Measurements from ENCODE around the gene SLC47A1.
"Not testable (repeated sequence)": the region's sequence is repeated elsewhere in the genome, so short reads cannot be mapped to it uniquely, and the experiment has no call there.

The SLC47A1 gene, protein sequence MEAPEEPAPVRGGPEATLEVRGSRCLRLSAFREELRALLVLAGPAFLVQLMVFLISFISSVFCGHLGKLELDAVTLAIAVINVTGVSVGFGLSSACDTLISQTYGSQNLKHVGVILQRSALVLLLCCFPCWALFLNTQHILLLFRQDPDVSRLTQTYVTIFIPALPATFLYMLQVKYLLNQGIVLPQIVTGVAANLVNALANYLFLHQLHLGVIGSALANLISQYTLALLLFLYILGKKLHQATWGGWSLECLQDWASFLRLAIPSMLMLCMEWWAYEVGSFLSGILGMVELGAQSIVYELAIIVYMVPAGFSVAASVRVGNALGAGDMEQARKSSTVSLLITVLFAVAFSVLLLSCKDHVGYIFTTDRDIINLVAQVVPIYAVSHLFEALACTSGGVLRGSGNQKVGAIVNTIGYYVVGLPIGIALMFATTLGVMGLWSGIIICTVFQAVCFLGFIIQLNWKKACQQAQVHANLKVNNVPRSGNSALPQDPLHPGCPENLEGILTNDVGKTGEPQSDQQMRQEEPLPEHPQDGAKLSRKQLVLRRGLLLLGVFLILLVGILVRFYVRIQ

DNA sequence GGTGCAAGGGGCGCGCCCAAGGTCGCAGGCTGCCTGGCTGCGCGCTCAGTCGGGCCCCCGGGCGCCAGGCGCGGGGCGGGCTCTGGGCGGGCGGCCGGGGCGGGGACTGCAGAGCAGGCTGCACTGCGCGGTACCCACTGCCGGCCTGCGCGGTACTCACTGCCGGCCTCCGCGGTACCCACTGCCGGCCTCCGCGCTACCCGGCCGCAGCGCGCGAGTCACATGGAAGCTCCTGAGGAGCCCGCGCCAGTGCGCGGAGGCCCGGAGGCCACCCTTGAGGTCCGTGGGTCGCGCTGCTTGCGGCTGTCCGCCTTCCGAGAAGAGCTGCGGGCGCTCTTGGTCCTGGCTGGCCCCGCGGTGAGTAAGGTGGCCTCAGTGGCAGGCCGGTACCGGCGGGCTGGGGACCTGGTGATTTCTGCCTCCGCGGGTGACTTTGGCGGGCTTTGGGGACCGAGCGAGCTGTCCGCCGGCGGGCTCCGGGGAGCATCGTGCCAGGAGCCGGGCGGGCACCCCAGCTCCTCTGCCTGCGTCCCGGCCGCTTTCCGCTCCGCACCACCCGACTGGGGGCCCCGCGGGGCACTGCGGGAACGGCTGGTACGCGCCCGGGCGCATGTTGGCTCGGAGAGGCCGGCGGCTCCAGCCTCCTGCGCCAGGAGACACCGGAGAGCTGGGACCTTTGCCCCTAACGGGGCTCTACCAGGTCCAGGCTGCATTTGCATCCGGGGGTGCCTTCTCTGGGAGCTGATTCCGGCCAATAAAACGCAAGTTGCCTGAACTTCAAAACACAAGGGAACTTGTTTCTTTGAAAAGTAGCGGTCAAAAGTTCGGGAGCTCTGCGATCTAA lies at the start of gene SLC47A1:
SLC47A1 (plus strand) TSS at position 137 of the 844 bp plus-strand sequence; CDS start at position 223, 86 bp downstream.
- DNase-seq (ENCODE audit: low spot score): no peak

DNA sequence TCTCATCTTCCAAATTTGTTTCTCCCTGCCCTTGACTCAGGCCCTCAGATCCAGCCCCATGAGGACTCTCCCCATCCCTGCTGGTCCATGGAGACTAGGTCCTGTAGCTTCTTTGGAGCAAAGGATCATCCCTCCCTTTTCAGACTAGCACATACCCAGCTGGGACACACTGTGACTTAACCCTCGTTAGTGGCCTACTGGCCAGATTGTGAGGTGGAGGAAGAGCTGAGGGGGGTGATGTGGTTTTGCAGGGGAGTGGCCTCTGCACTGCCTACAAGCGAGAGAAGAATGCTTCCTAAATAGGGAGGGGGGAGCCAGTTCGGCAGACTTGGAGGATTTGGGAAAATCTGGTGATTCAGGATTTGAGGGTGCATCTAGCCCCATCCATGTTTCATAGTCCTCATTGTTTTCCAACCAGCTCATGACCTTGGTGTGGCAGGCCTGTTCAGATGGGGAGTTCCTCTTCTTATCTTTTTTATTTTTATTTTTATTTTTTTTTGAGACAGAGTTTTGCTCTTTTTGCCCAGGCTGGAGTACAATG lies 47.8 kb upstream of the SLC47A1 start:
- no peak for DNase-seq (ENCODE audit: low spot score)

DNA sequence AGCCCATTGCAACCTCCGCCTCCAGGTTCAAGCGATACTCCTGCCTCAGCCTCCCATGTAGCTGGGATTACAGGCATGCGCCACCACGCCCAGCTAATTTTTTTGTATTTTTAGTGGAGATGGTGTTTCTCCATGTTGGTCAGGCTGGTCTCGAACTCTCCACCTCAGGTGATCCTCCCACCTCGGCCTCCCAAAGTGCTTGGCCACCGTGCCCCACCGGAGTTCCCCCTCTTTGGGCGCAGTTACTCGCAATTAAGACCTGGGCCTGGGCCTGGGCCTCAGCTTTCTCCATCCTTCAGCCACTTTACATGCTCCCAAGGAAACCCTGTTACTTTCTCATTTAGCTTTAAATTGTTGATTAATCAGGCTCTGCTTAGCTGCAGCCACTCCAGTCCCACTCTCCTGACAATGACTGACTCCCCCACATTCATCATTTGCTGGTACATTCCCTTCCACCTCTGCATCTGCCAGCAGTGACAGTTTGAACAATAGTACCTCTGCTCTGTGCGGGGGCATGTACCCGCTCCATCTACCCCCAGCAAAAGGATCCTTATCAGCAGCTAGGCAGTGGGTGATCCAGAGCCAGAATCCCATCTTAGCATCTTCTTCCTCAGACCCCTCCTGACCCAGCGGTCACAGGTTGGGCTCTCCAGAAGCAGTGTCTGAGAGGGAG lies 47.2 kb upstream of the SLC47A1 start:
- no peak for DNase-seq (ENCODE audit: low spot score)

DNA sequence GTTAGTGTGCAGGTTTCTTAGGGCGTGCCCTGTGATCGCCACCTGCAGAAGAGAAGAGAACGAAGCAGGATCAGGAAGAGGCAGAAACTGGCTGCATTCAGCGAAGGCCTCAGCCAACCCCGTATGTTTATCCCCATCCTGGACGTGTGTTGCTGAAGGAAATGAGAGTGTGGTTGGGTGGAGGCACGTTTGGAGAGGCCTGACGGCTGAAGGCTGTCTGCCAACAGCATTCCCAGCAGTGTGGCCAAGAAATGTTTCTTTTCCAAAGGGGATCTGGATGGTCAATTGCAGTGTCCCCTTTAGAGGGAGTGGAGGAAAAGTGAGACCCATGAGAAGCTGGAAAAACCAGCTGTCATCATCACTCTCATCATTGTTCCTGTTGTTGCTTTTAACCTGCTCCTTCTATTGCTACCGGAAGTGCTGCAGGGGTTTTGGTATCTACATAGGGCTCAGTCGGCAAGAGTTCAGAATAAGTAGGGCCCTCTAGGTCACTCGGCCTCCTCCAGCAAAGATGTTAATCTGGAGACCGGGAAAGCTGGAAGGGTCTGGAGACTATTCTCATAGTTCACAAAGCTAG lies 46.5 kb upstream of the SLC47A1 start:
- no peak for DNase-seq (ENCODE audit: low spot score)

GRCh38 chr17:19492141-19492540 lies 41.5 kb upstream of the SLC47A1 start:
- no peak for DNase-seq (ENCODE audit: low spot score)

GRCh38 chr17:19494961-19495806 lies 38.5 kb upstream of the SLC47A1 start:
- no peak for DNase-seq (ENCODE audit: low spot score)

GRCh38 chr17:19495828-19496528 lies 37.7 kb upstream of the SLC47A1 start:
- DNase-seq (ENCODE audit: low spot score): no peak

GRCh38 chr17:19497624-19498023 lies 36.0 kb upstream of the SLC47A1 start:
- no peak for DNase-seq (ENCODE audit: low spot score)

- DNase-seq (ENCODE audit: low spot score): no peak
Measured at GRCh38 chr17:19501219-19501618, 32.4 kb upstream of the SLC47A1 start.

DNA sequence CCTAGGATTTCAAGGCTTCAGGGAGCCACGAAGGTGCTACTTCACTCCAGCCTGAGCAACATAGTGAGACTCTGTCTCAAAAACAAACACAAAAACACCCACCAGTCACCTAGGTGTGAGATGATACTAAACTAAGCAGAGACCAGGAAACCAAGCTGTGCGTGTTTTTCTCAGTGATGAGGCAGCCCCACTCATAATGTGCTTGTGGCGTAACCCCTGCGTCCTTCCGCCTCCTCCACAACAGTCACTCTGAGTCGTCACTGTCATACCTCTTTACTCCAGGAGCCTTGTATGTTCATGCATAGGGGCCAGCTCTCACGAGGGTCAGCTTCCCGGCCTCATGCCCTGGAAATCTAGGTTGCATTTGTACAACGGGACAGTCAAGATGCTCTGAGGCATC lies 31.1 kb upstream of the SLC47A1 start:
- peak; percentile 65 for DNase-seq (ENCODE audit: low spot score)

- DNase-seq (ENCODE audit: low spot score): not testable (repeated sequence)
Measured at GRCh38 chr17:19505561-19505960, 28.1 kb upstream of the SLC47A1 start.

DNA sequence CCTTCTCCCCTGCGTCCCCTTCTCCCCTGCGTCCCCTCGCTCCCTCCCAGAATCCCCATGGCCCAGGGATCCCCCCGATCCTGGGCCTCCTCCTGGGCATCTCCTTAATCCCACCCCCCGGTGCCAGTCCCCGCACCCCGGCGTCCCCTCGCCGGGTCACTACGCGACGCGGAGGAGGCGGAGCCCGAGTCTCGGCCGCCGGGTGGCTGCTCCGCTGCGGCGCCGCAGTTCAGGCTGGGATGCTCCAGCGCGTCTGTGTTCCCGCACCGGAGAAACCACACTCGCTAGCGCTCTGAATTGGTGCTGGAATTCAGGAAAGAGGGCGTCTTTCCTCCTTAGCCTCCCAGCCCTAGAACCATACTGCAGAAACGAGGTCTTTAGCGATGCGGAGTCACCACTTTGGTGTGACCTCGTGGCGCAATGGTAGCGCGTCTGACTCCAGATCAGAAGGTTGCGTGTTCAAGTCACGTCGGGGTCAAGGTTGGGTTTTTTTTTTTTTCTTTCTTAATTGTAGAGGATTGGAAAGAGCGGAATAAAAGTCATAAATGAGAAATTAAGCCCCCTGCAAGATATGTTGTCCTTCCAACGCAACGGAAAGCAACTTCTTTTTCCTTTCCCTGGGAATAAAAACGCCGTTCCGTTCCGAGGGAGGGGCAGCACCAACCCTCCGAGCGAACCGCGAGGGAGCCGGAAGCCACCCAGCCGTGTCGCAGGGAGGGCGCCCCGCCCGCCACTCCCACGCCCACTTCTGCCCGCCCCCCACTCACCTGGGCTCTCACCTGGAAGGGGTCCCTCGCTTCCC lies 25.7 kb upstream of the SLC47A1 start:
- DNase-seq (ENCODE audit: low spot score): peak; percentile 72

DNA sequence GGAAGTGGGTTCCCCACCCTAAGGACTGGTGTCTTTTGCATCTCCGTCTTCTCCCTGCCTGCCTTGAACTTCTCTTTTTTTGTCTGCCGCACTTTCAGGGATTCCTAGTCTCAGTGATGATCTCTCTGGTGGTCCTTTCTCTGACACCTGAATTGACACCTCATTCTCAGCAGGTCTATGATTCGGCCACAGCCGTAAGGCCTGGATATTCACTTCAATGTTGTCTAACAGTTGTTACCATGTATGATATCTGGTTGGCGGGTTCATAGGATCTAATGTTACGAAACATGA lies 25.1 kb upstream of the SLC47A1 start:
- no peak for DNase-seq (ENCODE audit: low spot score)

DNA sequence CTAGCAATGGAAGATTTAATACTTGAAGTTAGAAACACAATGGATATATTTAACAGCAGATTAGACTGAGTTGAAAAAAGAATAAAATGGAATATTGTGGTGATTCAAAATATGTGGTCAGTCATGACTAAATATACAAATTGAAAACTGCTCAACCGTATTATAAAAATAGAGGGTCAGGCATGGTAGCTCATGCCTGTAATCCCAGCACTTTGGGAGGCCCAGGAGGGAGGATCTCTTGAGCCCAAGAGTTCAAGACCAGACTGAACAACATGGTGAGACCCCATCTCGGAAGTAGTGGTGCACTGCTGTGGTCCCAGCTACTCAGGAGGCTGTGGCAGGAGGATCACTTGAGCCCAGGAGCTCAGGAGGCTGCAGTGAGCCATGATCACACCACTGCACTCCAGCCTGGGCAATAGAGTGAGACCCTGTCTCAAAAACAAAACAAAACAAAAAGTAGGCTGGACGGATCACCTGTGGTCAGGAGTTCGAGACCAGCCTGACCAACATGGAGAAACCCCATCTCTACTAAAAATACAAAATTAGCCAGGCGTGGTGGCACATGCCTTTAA lies 24.3 kb upstream of the SLC47A1 start:
- DNase-seq (ENCODE audit: low spot score): not testable (repeated sequence)

DNA sequence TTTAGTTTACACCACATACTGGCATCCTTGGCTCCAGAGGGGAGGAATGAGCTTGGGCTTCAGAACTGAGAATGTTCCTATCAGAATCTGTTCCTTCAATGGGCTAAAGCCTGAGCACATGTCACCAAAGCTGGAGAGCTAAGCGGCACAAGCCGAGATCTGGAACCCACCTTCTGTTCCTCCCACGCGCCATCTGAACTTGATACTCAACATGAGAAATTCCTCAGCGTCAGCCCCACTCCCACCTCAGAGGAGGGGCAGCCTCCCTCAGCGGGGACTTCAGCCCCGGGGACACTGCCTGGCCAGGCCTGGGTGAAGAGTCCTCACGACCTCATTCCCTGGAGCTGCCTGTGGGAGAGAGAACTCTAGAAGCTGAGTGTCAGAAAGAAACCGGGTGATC lies 22.8 kb upstream of the SLC47A1 start:
- no peak for DNase-seq (ENCODE audit: low spot score)

DNA sequence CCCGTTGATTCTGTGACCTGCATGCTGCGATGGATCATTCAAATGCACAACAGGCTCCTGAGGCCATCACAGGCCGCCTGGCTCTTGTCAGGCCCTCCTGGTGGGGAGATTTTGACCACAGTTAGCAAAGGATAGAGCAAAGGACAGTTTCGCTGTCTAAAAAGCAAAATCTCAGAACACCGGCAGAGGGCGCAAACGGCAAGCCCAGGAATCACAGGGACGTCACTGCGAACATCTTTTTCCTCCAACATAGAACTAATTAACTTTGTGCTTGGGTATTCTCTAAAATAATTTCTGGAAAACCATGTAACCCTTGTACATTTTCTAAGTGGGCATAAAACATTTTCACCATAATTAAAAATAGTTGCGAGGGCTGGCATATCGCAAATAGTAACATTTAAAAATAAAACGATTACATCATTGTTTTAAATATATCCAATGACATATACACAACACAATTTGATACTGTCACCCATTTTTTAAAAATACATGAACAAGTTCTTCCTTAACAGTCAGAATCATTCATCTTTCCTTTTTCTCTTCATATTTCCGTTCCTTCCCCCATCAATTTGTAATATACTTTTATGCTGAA lies 19.7 kb upstream of the SLC47A1 start:
- DNase-seq (ENCODE audit: low spot score): peak; percentile 62

GRCh38 chr17:19517699-19518098 lies 16.0 kb upstream of the SLC47A1 start:
- no peak for DNase-seq (ENCODE audit: low spot score)
